Measurements from ENCODE around the gene GNA15.
"Not testable (repeated sequence)": the region's sequence is repeated elsewhere in the genome, so short reads cannot be mapped to it uniquely, and the experiment has no call there.

GNA15 gene

DNA sequence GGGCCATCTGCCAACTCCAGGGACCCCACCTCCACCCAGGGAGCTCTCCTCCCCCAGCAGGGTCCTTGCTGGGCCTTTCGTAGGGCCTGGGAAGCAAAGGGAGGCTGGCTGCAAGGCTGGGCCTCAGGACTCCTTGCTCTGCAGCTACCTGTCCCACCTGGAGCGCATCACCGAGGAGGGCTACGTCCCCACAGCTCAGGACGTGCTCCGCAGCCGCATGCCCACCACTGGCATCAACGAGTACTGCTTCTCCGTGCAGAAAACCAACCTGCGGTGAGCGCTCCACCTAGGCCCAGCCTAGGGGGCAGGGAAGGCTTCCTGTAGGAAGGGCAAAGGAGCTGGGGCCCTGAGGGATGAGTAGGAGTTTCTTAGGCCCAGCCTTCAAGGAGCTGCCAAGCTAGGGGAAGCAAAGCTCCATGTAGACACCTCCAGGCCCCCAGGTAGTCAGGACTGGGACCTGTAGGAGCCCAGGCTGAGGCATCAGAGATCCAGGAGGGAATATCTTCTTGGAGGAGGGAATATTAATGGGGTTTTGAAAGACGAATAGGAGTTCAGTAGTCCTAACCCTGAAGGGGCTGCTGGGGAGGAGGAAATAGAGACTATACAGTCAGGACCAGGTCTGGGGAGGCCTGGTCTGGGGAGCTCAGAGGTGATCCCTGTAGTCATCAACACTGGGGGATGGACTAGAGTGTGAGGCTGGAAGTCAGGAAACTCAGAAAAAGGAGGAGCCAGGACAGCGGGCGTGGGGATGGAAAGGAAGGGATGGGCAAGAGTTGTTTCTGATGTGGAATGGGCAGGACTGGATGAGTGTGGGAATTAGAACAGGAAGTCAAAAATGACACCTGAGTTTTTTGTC, 16.0 kb downstream of the GNA15 start:
- DNase-seq = no peak

DNA sequence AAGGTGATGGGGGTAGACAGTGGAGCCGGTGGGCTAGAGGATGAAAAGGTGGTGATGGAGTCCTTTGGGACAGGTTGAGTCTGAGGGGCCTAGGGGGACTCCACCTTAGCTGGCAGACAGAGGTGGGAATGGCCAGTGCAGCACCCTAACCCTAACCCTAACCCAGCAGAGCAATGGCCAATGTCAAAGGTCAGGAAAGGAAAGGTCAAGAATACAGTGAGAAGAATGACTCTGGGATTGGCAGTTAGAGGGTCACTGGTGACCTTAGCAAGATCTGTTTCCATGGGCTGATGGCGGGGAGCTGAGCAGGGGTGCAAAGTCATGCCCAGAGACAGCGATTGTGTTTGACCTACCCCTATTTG, 16.6 kb downstream of the GNA15 start:
- DNase-seq = no peak

DNA sequence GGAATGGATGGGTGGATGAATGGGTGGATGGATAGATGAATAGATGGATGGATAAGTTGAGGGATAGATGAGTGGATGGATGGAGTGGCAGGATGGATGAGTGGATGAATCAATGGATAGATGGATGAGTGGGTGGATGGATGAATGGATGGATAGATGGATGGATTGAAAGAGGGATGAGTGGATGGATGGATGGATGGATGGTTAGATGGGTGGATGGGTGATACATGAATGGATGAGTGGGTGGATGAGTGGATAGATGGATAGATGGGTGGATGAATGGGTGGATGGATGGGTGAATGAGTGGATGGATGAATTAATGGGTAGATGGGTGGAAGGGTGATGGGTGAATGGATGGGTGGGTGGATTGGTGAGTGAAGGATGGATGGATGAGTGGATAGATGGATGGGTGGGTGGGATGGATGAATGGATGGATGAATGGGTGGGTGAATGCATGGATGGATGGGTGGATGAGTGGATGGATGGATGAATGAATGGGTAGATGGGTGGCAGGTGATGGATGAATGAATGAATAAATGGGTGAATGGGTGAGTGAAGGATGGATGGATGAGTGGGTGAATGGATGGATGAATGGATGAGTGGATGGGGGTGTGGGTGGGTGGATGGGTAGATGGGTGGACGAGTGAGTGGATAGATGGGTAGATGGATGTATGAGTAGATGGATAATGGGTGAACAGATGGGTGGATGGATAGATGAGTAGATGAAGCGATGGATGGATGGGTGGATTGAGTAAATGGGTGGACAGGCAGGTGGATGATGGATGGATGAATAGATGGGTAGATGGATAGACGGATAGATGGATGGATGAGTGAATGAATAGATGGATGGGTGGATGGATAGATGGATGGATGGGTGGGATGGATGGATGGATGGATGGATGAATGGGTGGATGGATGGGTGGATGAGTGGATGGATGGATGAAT, 17.7 kb downstream of the GNA15 start:
- no peak for DNase-seq

DNA sequence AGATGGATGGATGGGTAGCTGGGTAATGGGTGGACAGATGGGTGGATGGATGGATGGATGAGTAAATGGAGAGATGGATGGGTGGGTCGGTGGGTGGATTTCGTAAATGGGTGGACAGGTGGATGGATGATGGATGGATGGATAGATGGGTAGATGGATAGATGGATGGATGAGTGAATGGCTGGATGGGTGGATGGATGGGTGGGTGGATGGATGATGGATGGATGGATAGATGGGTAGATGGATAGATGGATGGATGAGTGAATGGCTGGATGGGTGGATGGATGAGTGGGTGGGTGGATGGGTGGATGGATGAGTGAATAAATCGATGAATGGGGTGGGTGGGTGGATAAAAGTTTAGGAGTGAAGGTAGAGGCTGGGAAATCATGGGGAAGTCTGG, 18.6 kb downstream of the GNA15 start:
- not testable (repeated sequence) for DNase-seq

DNA sequence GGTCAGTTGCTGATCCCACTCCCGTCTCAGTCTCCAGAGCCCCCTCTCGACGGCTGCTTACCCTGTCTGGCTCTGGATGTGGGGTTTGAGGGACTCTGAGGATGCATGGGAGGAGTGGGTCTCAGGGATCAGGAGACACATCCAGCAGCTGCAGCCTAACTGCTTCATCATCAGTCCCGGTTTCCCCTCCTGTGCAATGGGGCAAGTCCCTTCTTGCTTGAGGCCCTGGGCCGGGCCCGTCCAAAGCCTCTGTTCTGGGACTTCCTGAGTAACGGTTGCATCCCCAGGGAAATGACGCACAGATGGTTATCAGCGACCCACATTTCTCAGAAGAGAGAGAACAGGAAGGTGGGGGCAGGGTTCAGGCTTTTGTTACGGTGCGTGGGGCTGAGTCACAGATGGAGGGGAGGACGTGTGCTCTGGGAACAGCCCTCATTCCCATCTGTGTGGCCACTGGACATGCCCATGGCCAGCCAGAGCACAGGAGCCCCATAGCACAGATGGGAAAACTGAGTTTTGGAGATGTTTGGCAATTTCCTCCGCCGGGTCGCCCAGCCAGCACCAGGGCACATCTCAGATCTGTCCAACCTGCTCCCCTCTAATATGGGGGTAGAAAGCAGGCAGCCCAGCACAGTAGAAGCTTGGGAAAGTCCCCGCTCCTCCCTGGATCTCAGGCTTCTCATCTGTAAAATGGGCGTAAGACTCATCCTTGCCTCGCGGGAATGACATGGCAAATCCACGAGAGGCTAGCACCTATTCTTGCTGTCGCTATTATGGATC, 19.3 kb downstream of the GNA15 start:
- no peak for DNase-seq

DNA sequence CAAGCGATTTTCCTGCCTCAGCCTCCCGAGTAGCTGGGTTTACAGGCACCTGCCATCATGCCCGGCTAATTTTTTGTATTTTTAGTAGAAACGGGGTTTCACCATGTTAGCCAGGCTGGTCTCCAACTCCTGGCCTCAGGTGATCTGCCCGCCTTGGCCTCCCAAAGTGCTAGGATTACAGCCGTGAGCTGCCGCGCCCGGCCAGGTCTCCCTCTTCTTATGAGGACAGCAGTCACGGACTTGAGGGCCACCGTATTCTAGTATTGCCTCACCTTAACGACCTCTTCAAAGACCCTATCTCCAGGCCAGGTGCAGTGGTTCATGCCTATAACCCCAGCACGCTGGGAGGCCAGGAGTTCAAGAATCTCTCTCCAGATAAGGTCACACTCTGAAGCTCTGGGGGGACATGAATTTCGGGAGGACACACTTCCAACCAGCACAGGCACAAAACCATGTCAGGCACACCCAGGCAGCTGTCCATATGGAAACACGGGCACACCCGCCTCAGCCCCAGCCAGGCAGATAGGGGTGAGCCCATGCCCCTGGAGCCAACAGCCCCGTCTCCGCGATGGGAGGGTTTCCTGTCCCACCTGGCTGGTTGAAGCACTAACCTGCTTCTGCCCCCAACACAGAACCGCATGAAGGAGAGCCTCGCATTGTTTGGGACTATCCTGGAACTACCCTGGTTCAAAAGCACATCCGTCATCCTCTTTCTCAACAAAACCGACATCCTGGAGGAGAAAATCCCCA, 21.4 kb downstream of the GNA15 start:
- DNase-seq = no peak

DNA sequence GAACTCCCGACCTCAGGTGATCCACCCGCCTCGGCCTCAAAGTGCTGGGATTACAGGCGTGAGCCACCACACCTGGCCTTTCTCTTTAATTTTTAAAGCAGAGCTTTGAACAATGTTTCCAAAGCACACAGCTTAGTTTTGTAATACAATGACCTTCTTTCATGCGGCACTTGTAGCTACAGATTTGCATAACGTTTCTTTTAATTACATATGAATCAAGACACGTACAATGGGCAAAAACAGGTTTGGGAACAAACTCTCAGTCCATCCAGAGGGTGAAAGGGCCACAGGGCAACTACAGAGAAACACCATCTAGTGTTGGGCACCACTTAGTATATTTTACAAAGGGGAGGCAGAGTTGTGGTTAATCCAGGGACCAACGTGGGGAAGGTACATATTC, 23.7 kb downstream of the GNA15 start:
- no peak for DNase-seq

DNA sequence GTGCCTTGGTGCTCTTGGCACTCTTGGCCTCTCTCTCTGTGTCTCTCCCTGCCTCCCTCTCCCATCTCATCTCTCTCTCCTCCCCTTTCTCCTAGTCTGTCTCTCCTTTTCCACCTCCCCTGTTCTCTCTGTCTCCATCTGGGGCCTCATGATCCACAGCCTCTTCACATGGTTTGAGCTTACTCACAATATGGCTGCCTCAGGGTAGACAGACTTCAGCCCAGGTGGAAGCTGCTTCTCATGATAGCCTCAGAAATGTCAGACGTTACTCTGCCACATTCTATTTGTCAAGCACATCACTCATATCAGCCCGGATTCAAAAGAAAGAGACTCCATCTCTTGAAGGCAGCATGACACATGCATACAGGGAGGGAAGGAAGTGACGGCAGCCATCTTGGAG, 24.4 kb downstream of the GNA15 start:
- no peak for DNase-seq

DNA sequence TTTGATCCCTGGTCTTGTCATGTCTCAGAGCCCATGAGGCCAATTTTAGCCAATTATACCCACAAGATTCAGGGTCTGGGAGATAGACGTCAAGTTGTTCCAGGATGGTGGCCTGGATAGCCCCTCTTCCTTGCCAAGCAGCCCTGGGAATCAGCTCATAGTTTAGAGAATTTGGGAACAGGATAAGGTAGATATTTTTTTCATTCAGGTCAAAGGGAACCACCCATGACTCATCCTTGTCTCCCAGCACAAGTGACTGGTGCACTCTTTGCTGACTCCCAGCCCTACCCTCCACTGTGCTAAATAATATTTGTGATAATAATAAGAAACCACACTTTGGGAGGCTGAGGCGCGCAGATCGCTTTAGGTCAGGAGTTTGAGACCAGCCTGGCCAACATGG, 25.6 kb downstream of the GNA15 start:
- DNase-seq = no peak

DNA sequence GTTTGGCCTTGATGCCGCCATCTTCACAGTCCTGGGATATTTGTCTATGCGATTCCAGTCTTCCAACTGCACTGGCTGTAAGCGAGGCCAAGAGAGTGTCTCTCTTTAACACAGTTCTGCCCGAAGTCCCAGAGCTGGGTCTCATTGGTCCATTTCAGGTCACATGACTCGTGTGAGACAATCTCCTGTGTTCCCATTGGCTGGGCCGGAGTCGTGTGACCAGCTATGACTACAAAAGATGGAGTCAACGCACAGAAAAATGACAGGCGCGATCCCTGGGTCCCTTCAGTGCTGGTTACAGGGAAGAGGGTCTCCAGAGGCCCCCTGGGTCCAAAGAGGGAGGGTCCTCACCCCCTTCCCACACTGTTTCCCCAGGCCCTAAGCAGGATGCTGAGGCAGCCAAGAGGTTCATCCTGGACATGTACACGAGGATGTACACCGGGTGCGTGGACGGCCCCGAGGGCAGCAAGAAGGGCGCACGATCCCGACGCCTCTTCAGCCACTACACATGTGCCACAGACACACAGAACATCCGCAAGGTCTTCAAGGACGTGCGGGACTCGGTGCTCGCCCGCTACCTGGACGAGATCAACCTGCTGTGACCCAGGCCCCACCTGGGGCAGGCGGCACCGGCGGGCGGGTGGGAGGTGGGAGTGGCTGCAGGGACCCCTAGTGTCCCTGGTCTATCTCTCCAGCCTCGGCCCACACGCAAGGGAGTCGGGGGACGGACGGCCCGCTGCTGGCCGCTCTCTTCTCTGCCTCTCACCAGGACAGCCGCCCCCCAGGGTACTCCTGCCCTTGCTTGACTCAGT, 26.8 kb downstream of the GNA15 start:
- DNase-seq = no peak

DNA sequence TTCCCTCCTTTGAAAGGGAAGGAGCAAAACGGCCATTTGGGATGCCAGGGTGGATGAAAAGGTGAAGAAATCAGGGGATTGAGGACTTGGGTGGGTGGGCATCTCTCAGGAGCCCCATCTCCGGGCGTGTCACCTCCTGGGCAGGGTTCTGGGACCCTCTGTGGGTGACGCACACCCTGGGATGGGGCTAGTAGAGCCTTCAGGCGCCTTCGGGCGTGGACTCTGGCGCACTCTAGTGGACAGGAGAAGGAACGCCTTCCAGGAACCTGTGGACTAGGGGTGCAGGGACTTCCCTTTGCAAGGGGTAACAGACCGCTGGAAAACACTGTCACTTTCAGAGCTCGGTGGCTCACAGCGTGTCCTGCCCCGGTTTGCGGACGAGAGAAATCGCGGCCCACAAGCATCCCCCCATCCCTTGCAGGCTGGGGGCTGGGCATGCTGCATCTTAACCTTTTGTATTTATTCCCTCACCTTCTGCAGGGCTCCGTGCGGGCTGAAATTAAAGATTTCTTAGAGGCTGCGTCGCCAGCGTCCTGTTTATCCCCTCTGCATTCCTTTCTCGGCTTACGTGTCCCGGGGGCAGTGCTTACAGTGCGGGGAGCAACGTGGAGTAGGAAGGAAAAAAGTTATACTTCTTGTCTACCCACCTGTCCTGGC, 27.5 kb downstream of the GNA15 start:
- DNase-seq = peak; percentile 72

DNA sequence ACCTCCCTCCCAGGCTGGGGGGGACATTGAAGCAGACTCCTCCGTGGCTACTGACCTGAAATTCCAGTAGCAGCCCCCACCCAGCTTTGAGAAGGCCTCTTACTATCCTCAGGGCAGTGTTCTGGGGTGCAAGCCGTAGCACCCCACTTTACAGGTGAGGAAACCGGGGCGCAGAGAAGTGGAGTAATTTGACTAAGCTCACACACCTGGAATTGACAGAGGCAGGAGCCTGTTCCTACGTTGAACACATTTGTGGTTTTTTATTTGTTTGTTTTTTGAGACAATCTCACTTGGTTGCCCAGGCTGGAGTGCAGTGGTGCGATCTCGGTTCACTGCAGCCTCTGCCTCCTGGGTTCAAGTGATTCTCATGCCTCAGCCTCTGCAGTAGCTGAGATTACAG, 28.1 kb downstream of the GNA15 start:
- no peak for DNase-seq

DNA sequence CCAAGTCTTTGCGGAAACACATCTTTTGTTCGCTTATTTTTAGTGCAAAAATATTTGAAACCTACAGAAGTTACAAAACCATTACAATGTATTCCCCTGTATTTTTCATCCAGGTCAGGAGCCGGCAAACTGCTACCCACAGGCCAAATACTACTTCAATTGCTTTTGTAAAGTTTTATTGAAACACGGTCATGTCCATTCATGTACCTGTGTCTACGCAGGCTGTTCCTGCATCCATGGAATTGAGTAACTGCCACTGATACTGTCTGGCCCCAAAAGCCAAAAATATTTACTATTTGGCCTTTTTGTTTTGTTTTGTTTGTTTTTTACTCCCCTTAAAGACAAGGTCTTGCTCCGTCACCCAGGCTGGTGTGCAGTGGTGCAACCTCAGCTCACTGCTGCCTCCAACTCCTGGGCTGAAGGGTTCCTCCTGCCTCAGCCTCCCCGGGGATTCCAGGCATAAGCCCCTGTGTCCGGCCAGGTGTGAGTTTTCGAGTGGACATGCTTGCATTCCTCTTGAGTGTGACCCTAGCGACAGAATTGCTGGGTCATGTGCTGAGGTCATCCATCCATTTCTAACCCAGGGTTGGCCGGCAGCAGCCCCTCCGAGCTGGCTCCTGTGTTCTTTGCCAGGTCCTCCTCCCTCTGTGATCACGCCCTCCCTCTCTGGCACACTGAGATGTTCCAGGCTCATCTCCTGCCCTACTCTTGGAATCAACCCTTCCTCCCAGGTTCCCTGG, 31.9 kb downstream of the GNA15 start:
- DNase-seq = no peak

DNA sequence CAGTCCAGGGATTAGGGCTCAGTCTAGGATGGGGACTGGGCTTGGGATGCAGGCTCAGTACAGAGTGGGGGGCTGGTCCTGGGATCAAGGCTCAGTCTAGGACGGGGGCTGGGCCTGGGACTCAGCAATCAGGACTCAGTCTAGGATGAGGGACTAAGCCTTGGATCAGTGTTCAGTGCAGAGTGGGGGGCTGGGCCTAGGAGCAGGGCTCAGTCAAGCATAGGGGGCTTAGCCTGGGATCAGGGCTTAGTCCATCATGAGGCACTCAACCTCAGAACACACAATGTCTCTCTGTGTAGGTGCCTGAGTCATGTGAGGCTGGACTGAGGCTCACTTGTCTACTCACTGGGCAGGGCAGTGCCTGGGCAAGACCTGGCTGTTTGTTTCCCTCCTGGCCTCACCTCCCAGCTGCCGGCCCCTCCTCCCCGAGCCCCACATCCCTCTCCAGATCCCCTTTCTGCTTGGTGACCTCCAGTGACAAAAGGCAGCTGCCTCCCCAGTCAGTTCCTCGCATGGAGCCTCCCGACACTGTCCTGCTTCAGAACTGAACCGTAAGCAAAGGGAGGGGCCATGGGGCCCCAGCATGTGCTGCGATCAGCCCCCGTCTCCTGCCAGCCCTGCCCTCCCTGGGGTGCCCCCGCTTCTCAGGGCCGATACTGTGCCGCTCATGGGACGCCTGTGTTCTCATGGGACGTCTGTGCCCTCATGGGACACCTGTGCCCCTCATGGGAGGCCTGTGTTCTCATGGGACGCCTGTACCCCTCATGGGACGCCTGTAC, 36.2 kb downstream of the GNA15 start:
- DNase-seq = no peak

DNA sequence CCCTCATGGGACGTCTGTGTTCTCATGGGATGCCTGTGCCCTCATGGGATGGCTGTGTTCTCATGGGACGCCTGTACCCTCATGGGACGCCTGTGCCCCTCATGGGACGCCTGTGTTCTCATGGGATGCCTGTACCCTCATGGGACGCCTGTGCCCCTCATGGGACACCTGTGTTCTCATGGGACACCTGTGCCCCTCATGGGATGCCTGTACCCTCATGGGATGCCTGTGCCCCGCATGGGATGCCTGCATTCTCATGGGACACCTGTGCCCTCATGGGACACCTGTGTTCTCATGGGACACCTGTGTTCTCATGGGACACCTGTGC, 36.8 kb downstream of the GNA15 start:
- not testable (repeated sequence) for DNase-seq

DNA sequence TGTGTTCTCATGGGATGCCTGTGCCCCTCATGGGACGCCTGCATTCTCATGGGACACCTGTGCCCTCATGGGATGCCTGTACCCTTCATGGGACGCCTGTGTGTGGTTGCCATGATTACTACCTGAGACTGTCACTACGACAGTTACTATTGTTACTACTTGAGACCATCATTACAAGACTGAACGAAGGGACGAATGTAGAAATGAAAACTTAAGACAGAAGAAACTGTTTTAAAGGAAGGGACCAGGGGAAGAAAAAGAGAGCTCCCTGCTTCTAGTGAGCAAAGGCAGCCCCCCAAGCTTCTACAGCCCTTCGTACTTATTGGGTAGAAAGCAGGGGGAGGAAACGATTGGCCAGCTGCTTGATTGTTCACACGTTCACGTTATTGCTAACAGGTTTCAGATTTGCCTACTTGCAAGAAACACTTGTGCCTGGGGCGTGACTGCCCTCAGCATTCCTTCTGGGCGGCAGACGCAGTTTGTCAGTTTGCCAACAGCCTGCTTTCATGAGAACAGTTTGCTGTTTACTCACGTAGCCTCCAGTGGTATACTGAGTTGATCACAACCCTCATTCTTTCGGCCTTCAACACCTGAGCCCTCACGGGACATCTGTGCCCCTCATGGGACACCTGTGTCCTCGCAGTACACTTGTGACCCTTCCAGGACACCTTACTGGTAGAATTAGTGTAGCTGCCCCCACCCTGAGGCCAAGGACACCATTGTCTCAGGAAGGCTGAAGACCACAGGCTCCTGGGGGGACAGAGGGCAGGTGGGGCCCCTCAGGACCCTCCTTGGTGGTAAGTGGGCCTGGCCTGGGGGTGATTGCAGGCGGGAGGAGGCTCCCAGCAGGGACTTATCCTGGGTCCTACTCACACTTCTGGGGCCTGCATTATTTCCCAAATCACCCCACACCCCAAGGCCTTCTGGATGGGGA, 40.2 kb downstream of the GNA15 start:
- DNase-seq = peak; percentile 34

DNA sequence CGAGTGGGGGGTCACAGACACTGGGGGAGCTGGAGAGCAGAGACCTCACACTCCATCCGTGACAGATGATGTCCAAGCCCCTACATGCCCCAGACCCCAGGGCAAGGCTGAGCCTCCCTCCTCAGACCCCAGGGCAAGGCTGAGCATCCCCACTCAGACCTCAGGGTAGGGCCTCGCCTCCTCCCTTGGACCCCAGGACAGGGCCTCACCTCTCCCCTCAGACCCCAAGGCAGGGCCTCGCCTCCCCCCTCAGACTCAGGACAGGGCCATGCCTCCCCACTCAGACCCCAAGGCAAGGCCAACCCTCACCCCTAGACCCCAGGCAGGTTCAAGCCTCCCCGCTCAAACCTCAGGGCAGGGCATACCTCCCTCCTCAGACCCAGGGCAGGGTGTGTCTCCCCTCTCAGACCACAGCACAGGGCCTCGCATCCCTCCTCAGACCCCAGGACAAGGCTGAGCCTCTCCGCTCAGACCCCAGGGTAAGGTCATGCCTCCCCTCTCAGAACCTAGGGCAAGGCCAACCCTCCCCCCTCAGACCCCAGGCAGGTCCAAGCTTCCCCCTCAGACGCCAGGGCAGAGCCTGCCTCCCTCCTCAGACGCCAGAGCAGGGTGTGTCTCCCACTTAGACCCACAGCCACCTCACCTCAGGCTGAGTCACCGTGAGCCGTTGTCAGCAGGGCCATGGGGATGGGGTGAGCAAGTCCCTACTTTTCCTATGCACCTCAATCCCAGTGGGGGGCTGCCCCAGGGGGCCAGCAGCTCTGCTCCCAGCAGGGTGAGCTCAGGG, 41.1 kb downstream of the GNA15 start:
- no peak for DNase-seq

Measured in NCI-H1105 treated with DMSO at 0.1 percent for 48 hours (cell line).